NCI-H526 (cell line): Measurements from ENCODE around the gene BICD2.

ENCODE experiments used
- DNase-seq, 2 experiments: peaks; one replicate each; lab custom pipeline; 2025; lab: John Stamatoyannopoulos, UW

Gene BICD2

GRCh38 chr9:92668746-92669526 is 95.7 kb downstream of the BICD2 start:
- DNase-seq: peak in 1 of 2 experiments; percentile 7

- DNase-seq: no peak
Observed at GRCh38 chr9:92666912-92667532, 97.6 kb downstream of the BICD2 start.

GRCh38 chr9:92666236-92666635 is 98.4 kb downstream of the BICD2 start:
- DNase-seq: no peak

- no peak for DNase-seq
Observed at GRCh38 chr9:92665836-92666235, 98.8 kb downstream of the BICD2 start.

GRCh38 chr9:92664394-92665152 is 100.1 kb downstream of the BICD2 start:
- no peak for DNase-seq

- DNase-seq: no peak
Observed at GRCh38 chr9:92663951-92664350, 100.7 kb downstream of the BICD2 start.

- no peak for DNase-seq
Observed at GRCh38 chr9:92663126-92663525, 101.5 kb downstream of the BICD2 start.

DNA sequence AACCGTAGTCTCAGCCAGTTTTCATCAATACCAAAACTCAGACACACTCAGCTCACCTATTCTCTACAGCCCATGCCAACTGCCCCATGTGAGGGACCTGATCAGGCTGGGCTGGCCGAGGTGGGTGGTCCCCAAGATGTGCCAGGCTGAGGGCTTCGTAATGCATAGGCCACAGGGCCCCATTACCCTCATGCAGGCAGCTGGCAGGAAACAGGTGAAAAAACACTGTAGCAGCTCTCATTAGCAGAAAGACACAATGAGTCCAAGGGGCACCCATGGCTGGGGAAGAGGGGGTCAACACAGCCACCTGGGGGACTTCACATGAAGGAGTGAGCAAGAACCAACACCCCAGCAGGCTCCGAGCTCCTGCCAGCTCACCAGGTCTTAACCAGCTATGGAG is 102.9 kb downstream of the BICD2 start:
- no peak for DNase-seq
